Smooth muscle cell (in vitro differentiated cells): ENCODE results near the gene CEP135. TPM values are rescaled to one million over a fixed set of nuclear protein-coding genes. Genes with fewer than 3 reads are reported as not detected.

Source experiments
- DNase-seq: peaks from one replicate; lab custom pipeline; 2025; ENCODE audit not compliant: unreplicated experiment; lab: John Stamatoyannopoulos, UW
- H2AFZ ChIP-seq: fragments of 200-600 bp; sonication (generic); 2 replicates; pipeline ENCODE4 v1.6.0; 2016; ENCODE audit warnings: antibody characterized with exemption, low read depth, mild to moderate bottlenecking
- H3F3A ChIP-seq: fragments of 200-600 bp; sonication (generic); 2 replicates; pipeline ENCODE4 v1.6.0; 2017; ENCODE audit warnings: antibody characterized with exemption, low read depth
- H3K27ac ChIP-seq: fragments of 200-600 bp; sonication (generic); 2 replicates; pipeline ENCODE4 v1.5.1; 2016; ENCODE audit warnings: low read depth, mild to moderate bottlenecking
- H3K27me3 ChIP-seq: fragments of 200-600 bp; sonication (generic); 2 replicates; pipeline ENCODE4 v1.6.1; 2016; ENCODE audit warnings: low read depth, mild to moderate bottlenecking
- H3K36me3 ChIP-seq: fragments of 200-600 bp; sonication (generic); 2 replicates; pipeline ENCODE4 v1.5.1; 2016; ENCODE audit warnings: low read depth
- H3K4me1 ChIP-seq: fragments of 200-600 bp; sonication (generic); 2 replicates; pipeline ENCODE4 v1.5.1; 2016; ENCODE audit warnings: low read depth
- H3K4me2 ChIP-seq: fragments of 200-600 bp; sonication (generic); 2 replicates; pipeline ENCODE4 v1.6.0; 2016; ENCODE audit warnings: mild to moderate bottlenecking
- H3K4me3 ChIP-seq: fragments of 200-600 bp; sonication (generic); 2 replicates; pipeline ENCODE4 v1.5.1; 2016; ENCODE audit warnings: mild to moderate bottlenecking
- H3K79me2 ChIP-seq: fragments of 200-600 bp; sonication (generic); 2 replicates; pipeline ENCODE4 v1.6.0; 2016; ENCODE audit warnings: low read depth, mild to moderate bottlenecking
- H3K9ac ChIP-seq: fragments of 200-600 bp; sonication (generic); 2 replicates; pipeline ENCODE4 v1.6.0; 2016; ENCODE audit warnings: low read depth
- H3K9me3 ChIP-seq: fragments of 200-600 bp; sonication (generic); replicated peaks from 2 replicates; pipeline ENCODE4 v1.5.1; 2016; ENCODE audit warnings: low read depth
- H4K20me1 ChIP-seq: fragments of 200-600 bp; sonication (generic); 2 replicates; pipeline ENCODE4 v1.6.0; 2016; ENCODE audit warnings: low read depth
- WGBS: methylation state at CpG from one replicate; pipeline ENCODE4 v1.1.7; 2016; ENCODE audit warnings: low lambda C conversion rate; 5-methylcytosine and 5-hydroxymethylcytosine counted together
- polyA plus RNA-seq: library from polyadenylated mRNA; unstranded; fragments of >200 nt; fragmentation: Nextera tagmentation; extraction: Ambion mirVana; gene quantifications from 2 replicates; pipeline ENCODE4 v1.2.1, GENCODE V29; 2016
- total RNA-seq: library from RNA; depleted of rRNA; stranded (reverse); fragments of >200 nt; gene quantifications from 2 replicates; pipeline ENCODE4 v1.2.3, GENCODE V29; 2014
- TF ChIP-seq, protein P1 (sequence below): fragments of 200-600 bp; sonication (generic); IDR thresholded peaks from 2 replicates; pipeline ENCODE4 v1.5.1; 2017; ENCODE audit warnings: borderline replicate concordance, mild to moderate bottlenecking, antibody characterized with exemption; ENCODE audit not compliant: insufficient read depth, poor library complexity, severe bottlenecking

Gene CEP135
- total and polyA plus RNA-seq, 2 experiments from 2014 or later = 4.5 to 28.9 TPM

DNA sequence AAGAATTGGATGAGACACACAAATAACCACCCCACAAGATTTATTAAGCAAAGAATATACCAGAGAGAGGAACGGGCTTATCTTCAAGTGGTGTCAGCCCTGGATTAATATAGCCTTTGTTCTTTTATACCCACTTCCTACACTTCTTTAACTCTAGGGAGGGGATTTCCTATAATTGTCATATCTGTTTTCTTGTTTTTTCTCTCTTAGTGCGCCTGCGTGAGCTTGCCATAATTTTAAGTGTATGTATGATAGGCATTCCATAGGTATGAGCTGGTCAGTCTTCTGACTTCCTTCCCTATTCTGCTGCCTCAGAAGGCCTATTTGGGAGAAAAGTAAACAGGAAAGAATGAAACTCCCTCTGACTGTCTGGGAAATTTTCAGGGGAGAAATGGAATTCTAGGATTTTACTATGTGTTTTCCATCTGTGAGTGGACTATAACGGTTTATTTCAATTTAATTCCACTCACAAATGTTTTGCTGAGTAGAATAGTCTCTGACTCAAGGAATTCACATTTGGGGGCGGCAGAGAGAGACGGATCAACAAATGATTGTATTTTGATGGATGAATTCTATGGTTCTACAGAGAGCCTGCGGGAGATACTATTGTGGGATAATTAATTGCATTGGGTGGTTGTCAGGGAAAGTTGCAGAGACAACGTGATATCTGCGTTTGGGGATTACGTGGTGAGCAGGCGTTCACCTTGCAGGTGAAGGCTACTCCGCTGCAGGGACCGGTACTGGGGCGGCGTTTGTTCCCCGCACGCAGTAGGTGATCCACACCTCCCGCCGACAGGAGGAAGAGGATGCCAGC lies 626 bp upstream of the CEP135 start:
- peaks cover 16% of the 10 kb centered on the region for H3F3A ChIP-seq
- H3K27ac ChIP-seq = peak overlapping the region; percentile 96
- H3K9me3 ChIP-seq = no peaks in the 10 kb centered on the region
- no peak for DNase-seq
- H3K4me3 ChIP-seq = peak overlapping the region; percentile 80
- TF ChIP-seq, protein P1, sequence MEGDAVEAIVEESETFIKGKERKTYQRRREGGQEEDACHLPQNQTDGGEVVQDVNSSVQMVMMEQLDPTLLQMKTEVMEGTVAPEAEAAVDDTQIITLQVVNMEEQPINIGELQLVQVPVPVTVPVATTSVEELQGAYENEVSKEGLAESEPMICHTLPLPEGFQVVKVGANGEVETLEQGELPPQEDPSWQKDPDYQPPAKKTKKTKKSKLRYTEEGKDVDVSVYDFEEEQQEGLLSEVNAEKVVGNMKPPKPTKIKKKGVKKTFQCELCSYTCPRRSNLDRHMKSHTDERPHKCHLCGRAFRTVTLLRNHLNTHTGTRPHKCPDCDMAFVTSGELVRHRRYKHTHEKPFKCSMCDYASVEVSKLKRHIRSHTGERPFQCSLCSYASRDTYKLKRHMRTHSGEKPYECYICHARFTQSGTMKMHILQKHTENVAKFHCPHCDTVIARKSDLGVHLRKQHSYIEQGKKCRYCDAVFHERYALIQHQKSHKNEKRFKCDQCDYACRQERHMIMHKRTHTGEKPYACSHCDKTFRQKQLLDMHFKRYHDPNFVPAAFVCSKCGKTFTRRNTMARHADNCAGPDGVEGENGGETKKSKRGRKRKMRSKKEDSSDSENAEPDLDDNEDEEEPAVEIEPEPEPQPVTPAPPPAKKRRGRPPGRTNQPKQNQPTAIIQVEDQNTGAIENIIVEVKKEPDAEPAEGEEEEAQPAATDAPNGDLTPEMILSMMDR = no peak
- no peaks in the 10 kb centered on the region for H4K20me1 ChIP-seq
- peaks cover 23% of the 10 kb centered on the region for H3K79me2 ChIP-seq
- H3K27me3 ChIP-seq = no peaks in the 10 kb centered on the region
- peak overlapping the region; percentile 93 for H3K4me2 ChIP-seq
- WGBS = 4% methylated on average over 18 of the region's 19 CpGs
- no peaks in the 10 kb centered on the region for H3K36me3 ChIP-seq
- peak overlapping the region; percentile 13 for H2AFZ ChIP-seq
- H3K9ac ChIP-seq = peak overlapping the region; percentile 79
- peaks cover 9% of the 10 kb centered on the region for H3K4me1 ChIP-seq

DNA sequence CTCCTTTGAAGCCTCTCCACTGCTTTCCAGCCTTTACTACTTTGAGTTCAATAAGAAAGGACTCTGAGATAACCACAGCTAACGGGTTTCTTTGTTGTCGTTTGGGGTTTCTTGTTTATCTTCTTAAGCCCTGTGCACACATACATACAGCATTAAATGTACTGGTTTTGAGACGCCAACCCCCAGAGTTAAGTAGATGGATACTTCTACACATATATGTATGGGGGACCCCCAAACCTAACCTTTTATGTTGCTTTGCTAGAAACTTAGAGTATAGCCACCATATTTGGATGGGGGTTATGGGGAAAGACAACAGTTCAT lies 697 bp downstream of the CEP135 start:
- H3K4me3 ChIP-seq = peak overlapping the region; percentile 80
- H3K36me3 ChIP-seq = peaks cover 6% of the 10 kb centered on the region
- no peaks in the 10 kb centered on the region for H4K20me1 ChIP-seq
- peak overlapping the region; percentile 96 for H3K27ac ChIP-seq
- peaks cover 16% of the 10 kb centered on the region for H3F3A ChIP-seq
- no peaks in the 10 kb centered on the region for H3K27me3 ChIP-seq
- TF ChIP-seq, protein P1 = no peak
- DNase-seq = no peak
- peaks cover 9% of the 10 kb centered on the region for H3K4me1 ChIP-seq
- H2AFZ ChIP-seq = peak overlapping the region; percentile 77
- H3K4me2 ChIP-seq = peak overlapping the region; percentile 93
- no peaks in the 10 kb centered on the region for H3K9me3 ChIP-seq
- peak overlapping the region; percentile 79 for H3K9ac ChIP-seq
- 0% methylated on average over 3 of the region's 3 CpGs for WGBS
- H3K79me2 ChIP-seq = peaks cover 23% of the 10 kb centered on the region

DNA sequence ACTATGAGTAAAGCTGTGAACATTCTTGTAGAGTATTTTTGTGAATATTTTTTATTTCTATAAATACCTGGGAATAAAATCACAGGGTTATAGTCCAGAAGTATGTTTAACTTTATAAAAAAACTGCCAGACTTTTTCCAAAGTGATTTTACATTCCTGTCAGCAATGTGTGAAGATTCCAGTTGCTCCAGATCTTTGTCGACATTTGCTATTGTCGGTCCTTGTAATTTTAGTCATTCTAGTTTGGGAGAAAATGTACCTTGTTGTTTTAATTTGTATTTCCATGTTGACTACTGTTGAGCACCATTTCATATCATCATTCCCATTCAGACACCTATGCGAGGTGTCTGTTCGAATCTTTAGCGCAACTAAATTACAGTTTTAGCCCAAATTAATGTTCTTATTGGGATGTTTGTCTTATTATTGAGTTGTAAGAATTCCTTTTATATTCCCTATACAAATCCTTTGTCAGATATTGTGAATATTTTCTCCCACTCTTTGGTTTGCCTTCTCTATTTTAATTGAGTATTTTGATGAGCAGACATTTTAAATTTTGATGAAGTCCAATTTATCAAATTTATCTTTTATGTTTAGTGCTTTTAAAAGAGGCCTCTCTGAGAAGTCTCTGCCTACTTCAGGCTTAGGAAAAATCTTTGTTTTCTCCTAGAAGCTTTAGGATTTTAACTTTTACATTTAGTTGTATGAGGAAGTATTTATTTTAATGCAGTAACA lies 2.6 kb downstream of the CEP135 start:
- Histone ChIP-seq H3K4me1 (peaks cover 9% of the 10 kb centered on the region), H3K4me3 (no peak overlapping the region), H3K27me3 (no peaks in the 10 kb centered on the region), H3K36me3 (peaks cover 6% of the 10 kb centered on the region), H3F3A (peaks cover 16% of the 10 kb centered on the region), H3K9me3 (no peaks in the 10 kb centered on the region), H4K20me1 (no peaks in the 10 kb centered on the region), H3K27ac (no peak overlapping the region), H3K4me2 (no peak overlapping the region), H3K9ac (no peak overlapping the region), H3K79me2 (peaks cover 23% of the 10 kb centered on the region), H2AFZ (no peak overlapping the region)
- 97% methylated on average over 5 of the region's 5 CpGs for WGBS
- TF ChIP-seq, protein P1 = no peak
- DNase-seq = no peak
